Umbilical cord (tissue), 1 donor: ENCODE measurements around the gene OXA1L. TPM values are rescaled to one million over a fixed set of nuclear protein-coding genes. Genes with fewer than 3 reads are reported as not detected.

Source experiments
- total RNA-seq: library from RNA; depleted of rRNA; stranded (reverse); fragments of >200 nt; gene quantifications from one replicate; pipeline ENCODE4 v1.2.3, GENCODE V29; 2014; ENCODE audit warnings: low replicate concordance; ENCODE audit not compliant: insufficient read depth

The OXA1L gene
- total RNA-seq, 1 donor from 2014 or later = 20.7 TPM

Other genes with a start within 250 kb of the OXA1L start
- 160 TPM for gene DAD1, start 177.5 kb upstream of the OXA1L start, total RNA-seq
- 12.3 TPM for gene ABHD4, start 168.4 kb upstream of the OXA1L start, total RNA-seq
- 0.72 TPM for gene OR6J1, start 122.3 kb upstream of the OXA1L start, total RNA-seq
- 4.8 TPM for gene SLC7A7, start 48.7 kb downstream of the OXA1L start, total RNA-seq
- gene MRPL52, start 63.2 kb downstream of the OXA1L start, total RNA-seq = 22.4 TPM
- gene MMP14, start 69.9 kb downstream of the OXA1L start, total RNA-seq = 103 TPM
- gene LRP10, start 105.1 kb downstream of the OXA1L start, total RNA-seq = 22.9 TPM
- not detected for gene REM2, start 116.5 kb downstream of the OXA1L start, total RNA-seq
- gene RBM23, start 152.5 kb downstream of the OXA1L start, total RNA-seq = 56.8 TPM
- 86.9 TPM for gene PRMT5, start 162.7 kb downstream of the OXA1L start, total RNA-seq
- gene HAUS4, start 190.4 kb downstream of the OXA1L start, total RNA-seq = 27.0 TPM
- 69.1 TPM for gene AJUBA, start 215.9 kb downstream of the OXA1L start, total RNA-seq
- gene C14orf93, start 243.5 kb downstream of the OXA1L start, total RNA-seq = 12.3 TPM